SK-N-SH treated with all-trans-retinoic acid at 6 μM for 48 hours (cell line): ENCODE results near the gene FOXO3.

Source experiments
- ESRRG ChIP-seq: fragments of 250-450 bp; sonication (Bioruptor Pico); IDR thresholded peaks from 2 replicates; pipeline ENCODE4 v1.6.1; 2021; ENCODE audit warnings: mild to moderate bottlenecking
- ISL1 ChIP-seq: fragments of 250-450 bp; sonication (Bioruptor Pico); IDR thresholded peaks from 2 replicates; pipeline ENCODE4 v2.1.2; 2022; ENCODE audit warnings: mild to moderate bottlenecking, moderate library complexity
- OSR1 ChIP-seq: fragments of 250-450 bp; sonication (Bioruptor Pico); IDR thresholded peaks from 2 replicates; pipeline ENCODE4 v1.8.0; 2022; ENCODE audit warnings: moderate library complexity, mild to moderate bottlenecking, inconsistent platforms
- POU6F1 ChIP-seq: fragments of 250-450 bp; sonication (Bioruptor Pico); IDR thresholded peaks from 2 replicates; pipeline ENCODE4 v1.8.0; 2021; ENCODE audit warnings: low read depth, mild to moderate bottlenecking, moderate library complexity, borderline replicate concordance
- PPARA ChIP-seq: fragments of 250-450 bp; sonication (Bioruptor Pico); IDR thresholded peaks from 2 replicates; pipeline ENCODE4 v1.5.0; 2020; ENCODE audit warnings: mild to moderate bottlenecking, borderline replicate concordance
- RARB ChIP-seq: fragments of 250-450 bp; sonication (Bioruptor Pico); IDR thresholded peaks from 2 replicates; pipeline ENCODE4 v1.8.0; 2021; ENCODE audit warnings: mild to moderate bottlenecking, moderate library complexity
- TOX ChIP-seq: fragments of 250-450 bp; sonication (Bioruptor Pico); IDR thresholded peaks from 2 replicates; pipeline ENCODE4 v1.8.0; 2021; ENCODE audit warnings: mild to moderate bottlenecking, moderate library complexity, borderline replicate concordance
- ZC3H10 ChIP-seq: fragments of 250-450 bp; sonication (Bioruptor Pico); IDR thresholded peaks from 2 replicates; pipeline ENCODE4 v1.5.1; 2021; ENCODE audit warnings: mild to moderate bottlenecking, moderate library complexity
- ZFP3 ChIP-seq: fragments of 250-450 bp; sonication (Bioruptor Pico); IDR thresholded peaks from 2 replicates; pipeline ENCODE4 v1.5.0; 2020; ENCODE audit warnings: mild to moderate bottlenecking, moderate library complexity
- ZFP30 ChIP-seq: fragments of 450-650 bp; formaldehyde crosslinking; IDR thresholded peaks from 2 replicates; pipeline ENCODE4 v1.5.0; 2022; ENCODE audit warnings: mild to moderate bottlenecking, moderate library complexity
- ZNF565 ChIP-seq: fragments of 450-650 bp; formaldehyde crosslinking; conservative IDR thresholded peaks from 2 replicates; pipeline ENCODE4 v1.5.0; 2020; ENCODE audit warnings: low read depth, mild to moderate bottlenecking, moderate library complexity
- ZNF70 ChIP-seq: fragments of 450-650 bp; formaldehyde crosslinking; IDR thresholded peaks from 2 replicates; pipeline ENCODE4 v1.5.0; 2020; ENCODE audit warnings: mild to moderate bottlenecking, moderate library complexity
- TF ChIP-seq, protein P1 (sequence below): fragments of 250-450 bp; sonication (Bioruptor Pico); IDR thresholded peaks from 2 replicates; pipeline ENCODE4 v1.5.1; 2020; ENCODE audit warnings: low read depth, mild to moderate bottlenecking, moderate library complexity
- TF ChIP-seq, protein P2 (sequence below): fragments of 250-450 bp; sonication (Bioruptor Pico); IDR thresholded peaks from 2 replicates; pipeline ENCODE4 v1.8.0; 2020; ENCODE audit warnings: mild to moderate bottlenecking, moderate library complexity, borderline replicate concordance

- TF ChIP-seq OSR1 (CRISPR knock-in tag) (no peak), POU6F1 (CRISPR knock-in tag) (no peak), ISL1 (no peak), ZNF70 (CRISPR knock-in tag) (no peak), ZFP30 (CRISPR knock-in tag) (no peak), ESRRG (no peak), ZC3H10 (CRISPR knock-in tag) (no peak), ZNF565 (CRISPR knock-in tag) (no peak), ZFP3 (no peak), PPARA (CRISPR knock-in tag) (no peak), TOX (no peak), RARB (CRISPR knock-in tag) (no peak)
- TF ChIP-seq, protein P1, sequence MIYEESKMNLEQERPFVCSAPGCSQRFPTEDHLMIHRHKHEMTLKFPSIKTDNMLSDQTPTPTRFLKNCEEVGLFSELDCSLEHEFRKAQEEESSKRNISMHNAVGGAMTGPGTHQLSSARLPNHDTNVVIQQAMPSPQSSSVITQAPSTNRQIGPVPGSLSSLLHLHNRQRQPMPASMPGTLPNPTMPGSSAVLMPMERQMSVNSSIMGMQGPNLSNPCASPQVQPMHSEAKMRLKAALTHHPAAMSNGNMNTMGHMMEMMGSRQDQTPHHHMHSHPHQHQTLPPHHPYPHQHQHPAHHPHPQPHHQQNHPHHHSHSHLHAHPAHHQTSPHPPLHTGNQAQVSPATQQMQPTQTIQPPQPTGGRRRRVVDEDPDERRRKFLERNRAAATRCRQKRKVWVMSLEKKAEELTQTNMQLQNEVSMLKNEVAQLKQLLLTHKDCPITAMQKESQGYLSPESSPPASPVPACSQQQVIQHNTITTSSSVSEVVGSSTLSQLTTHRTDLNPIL (CRISPR knock-in tag) = no peak
- TF ChIP-seq, protein P2, sequence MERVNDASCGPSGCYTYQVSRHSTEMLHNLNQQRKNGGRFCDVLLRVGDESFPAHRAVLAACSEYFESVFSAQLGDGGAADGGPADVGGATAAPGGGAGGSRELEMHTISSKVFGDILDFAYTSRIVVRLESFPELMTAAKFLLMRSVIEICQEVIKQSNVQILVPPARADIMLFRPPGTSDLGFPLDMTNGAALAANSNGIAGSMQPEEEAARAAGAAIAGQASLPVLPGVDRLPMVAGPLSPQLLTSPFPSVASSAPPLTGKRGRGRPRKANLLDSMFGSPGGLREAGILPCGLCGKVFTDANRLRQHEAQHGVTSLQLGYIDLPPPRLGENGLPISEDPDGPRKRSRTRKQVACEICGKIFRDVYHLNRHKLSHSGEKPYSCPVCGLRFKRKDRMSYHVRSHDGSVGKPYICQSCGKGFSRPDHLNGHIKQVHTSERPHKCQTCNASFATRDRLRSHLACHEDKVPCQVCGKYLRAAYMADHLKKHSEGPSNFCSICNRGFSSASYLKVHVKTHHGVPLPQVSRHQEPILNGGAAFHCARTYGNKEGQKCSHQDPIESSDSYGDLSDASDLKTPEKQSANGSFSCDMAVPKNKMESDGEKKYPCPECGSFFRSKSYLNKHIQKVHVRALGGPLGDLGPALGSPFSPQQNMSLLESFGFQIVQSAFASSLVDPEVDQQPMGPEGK (CRISPR knock-in tag) = no peak
Observed at GRCh38 chr6:108653949-108654348, 93.2 kb downstream of the FOXO3 start.
